WTC11 (cell line): Measurements from ENCODE around the gene PDZK1.

Experiments
- KAT7 ChIP-seq: sonication (generic); formaldehyde crosslinking; IDR thresholded peaks from 2 replicates; pipeline ENCODE4 v1.8.1; 2023; ENCODE audit warnings: missing genetic modification reagents, mild to moderate bottlenecking, borderline replicate concordance
- NR1H2 ChIP-seq: sonication (generic); formaldehyde crosslinking; IDR thresholded peaks from 2 replicates; pipeline ENCODE4 v1.9.0; 2021; ENCODE audit warnings: mild to moderate bottlenecking, moderate library complexity, missing genetic modification reagents
- RELA ChIP-seq: sonication (generic); formaldehyde crosslinking; IDR thresholded peaks from 2 replicates; pipeline ENCODE4 v1.8.1; 2022; ENCODE audit warnings: missing genetic modification reagents, mild to moderate bottlenecking, borderline replicate concordance
- TP53 ChIP-seq: sonication (generic); formaldehyde crosslinking; IDR thresholded peaks from 2 replicates; pipeline ENCODE4 v1.8.1; 2023; ENCODE audit warnings: mild to moderate bottlenecking, missing genetic modification reagents
- TF ChIP-seq, protein P1 (sequence below): fragments of 200-600 bp; IDR thresholded peaks from 2 replicates; pipeline ENCODE4 v1.8.0; 2022; ENCODE audit warnings: antibody characterized with exemption
- TF ChIP-seq, protein P2 (sequence below): sonication (generic); formaldehyde crosslinking; IDR thresholded peaks from 2 replicates; pipeline ENCODE4 v1.8.1; 2022; ENCODE audit warnings: low read depth, mild to moderate bottlenecking, moderate library complexity, missing genetic modification reagents, borderline replicate concordance
- TF ChIP-seq, protein P3 (sequence below): sonication (generic); formaldehyde crosslinking; IDR thresholded peaks from 2 replicates; pipeline ENCODE4 v1.8.1; 2023; ENCODE audit warnings: mild to moderate bottlenecking, missing genetic modification reagents, borderline replicate concordance
- TF ChIP-seq, protein P4 (sequence below): sonication (generic); formaldehyde crosslinking; IDR thresholded peaks from 2 replicates; pipeline ENCODE4 v1.8.1; 2023; ENCODE audit warnings: mild to moderate bottlenecking, missing genetic modification reagents
- TF ChIP-seq, protein P5 (sequence below): sonication (generic); formaldehyde crosslinking; IDR thresholded peaks from 2 replicates; pipeline ENCODE4 v1.8.0; 2023; ENCODE audit warnings: missing genetic modification reagents

DNA sequence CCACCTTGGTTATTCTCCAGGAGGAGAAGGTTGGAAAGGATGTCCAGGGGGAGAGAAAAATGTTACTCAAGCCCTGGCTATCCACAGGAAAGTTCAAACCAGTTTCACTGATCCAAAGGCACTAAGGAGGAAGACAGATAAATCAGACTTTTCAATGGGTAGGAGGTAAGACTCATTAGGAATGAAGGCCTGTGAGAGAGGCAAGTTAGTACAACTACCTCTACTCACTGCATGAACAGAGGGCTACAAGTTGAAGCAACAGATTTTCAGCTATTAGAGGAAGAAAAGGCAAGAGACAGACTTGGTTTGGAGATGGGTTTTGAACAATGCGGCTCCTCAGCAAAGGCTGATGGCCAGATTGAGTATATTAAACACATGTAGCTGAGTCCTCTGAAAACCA is 29.0 kb upstream of the PDZK1 start:
- TF ChIP-seq, protein P1, sequence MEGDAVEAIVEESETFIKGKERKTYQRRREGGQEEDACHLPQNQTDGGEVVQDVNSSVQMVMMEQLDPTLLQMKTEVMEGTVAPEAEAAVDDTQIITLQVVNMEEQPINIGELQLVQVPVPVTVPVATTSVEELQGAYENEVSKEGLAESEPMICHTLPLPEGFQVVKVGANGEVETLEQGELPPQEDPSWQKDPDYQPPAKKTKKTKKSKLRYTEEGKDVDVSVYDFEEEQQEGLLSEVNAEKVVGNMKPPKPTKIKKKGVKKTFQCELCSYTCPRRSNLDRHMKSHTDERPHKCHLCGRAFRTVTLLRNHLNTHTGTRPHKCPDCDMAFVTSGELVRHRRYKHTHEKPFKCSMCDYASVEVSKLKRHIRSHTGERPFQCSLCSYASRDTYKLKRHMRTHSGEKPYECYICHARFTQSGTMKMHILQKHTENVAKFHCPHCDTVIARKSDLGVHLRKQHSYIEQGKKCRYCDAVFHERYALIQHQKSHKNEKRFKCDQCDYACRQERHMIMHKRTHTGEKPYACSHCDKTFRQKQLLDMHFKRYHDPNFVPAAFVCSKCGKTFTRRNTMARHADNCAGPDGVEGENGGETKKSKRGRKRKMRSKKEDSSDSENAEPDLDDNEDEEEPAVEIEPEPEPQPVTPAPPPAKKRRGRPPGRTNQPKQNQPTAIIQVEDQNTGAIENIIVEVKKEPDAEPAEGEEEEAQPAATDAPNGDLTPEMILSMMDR = no peak
- TF ChIP-seq, protein P2, sequence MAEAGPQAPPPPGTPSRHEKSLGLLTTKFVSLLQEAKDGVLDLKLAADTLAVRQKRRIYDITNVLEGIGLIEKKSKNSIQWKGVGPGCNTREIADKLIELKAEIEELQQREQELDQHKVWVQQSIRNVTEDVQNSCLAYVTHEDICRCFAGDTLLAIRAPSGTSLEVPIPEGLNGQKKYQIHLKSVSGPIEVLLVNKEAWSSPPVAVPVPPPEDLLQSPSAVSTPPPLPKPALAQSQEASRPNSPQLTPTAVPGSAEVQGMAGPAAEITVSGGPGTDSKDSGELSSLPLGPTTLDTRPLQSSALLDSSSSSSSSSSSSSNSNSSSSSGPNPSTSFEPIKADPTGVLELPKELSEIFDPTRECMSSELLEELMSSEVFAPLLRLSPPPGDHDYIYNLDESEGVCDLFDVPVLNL (CRISPR knock-in tag) = no peak
- TF ChIP-seq, protein P3, sequence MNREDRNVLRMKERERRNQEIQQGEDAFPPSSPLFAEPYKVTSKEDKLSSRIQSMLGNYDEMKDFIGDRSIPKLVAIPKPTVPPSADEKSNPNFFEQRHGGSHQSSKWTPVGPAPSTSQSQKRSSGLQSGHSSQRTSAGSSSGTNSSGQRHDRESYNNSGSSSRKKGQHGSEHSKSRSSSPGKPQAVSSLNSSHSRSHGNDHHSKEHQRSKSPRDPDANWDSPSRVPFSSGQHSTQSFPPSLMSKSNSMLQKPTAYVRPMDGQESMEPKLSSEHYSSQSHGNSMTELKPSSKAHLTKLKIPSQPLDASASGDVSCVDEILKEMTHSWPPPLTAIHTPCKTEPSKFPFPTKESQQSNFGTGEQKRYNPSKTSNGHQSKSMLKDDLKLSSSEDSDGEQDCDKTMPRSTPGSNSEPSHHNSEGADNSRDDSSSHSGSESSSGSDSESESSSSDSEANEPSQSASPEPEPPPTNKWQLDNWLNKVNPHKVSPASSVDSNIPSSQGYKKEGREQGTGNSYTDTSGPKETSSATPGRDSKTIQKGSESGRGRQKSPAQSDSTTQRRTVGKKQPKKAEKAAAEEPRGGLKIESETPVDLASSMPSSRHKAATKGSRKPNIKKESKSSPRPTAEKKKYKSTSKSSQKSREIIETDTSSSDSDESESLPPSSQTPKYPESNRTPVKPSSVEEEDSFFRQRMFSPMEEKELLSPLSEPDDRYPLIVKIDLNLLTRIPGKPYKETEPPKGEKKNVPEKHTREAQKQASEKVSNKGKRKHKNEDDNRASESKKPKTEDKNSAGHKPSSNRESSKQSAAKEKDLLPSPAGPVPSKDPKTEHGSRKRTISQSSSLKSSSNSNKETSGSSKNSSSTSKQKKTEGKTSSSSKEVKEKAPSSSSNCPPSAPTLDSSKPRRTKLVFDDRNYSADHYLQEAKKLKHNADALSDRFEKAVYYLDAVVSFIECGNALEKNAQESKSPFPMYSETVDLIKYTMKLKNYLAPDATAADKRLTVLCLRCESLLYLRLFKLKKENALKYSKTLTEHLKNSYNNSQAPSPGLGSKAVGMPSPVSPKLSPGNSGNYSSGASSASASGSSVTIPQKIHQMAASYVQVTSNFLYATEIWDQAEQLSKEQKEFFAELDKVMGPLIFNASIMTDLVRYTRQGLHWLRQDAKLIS (CRISPR knock-in tag) = no peak
- TF ChIP-seq, protein P4, sequence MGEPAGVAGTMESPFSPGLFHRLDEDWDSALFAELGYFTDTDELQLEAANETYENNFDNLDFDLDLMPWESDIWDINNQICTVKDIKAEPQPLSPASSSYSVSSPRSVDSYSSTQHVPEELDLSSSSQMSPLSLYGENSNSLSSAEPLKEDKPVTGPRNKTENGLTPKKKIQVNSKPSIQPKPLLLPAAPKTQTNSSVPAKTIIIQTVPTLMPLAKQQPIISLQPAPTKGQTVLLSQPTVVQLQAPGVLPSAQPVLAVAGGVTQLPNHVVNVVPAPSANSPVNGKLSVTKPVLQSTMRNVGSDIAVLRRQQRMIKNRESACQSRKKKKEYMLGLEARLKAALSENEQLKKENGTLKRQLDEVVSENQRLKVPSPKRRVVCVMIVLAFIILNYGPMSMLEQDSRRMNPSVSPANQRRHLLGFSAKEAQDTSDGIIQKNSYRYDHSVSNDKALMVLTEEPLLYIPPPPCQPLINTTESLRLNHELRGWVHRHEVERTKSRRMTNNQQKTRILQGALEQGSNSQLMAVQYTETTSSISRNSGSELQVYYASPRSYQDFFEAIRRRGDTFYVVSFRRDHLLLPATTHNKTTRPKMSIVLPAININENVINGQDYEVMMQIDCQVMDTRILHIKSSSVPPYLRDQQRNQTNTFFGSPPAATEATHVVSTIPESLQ = no peak
- TF ChIP-seq NR1H2 (no peak), KAT7 (no peak), TP53 (CRISPR knock-in tag) (no peak), RELA (CRISPR knock-in tag) (no peak)
- TF ChIP-seq, protein P5, sequence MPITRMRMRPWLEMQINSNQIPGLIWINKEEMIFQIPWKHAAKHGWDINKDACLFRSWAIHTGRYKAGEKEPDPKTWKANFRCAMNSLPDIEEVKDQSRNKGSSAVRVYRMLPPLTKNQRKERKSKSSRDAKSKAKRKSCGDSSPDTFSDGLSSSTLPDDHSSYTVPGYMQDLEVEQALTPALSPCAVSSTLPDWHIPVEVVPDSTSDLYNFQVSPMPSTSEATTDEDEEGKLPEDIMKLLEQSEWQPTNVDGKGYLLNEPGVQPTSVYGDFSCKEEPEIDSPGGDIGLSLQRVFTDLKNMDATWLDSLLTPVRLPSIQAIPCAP = no peak
